Loucy (cell line): Measurements from ENCODE around the gene ALG3.

Experiments
- EZH2phosphoT487 ChIP-seq: fragments of 200-600 bp; IDR thresholded peaks from 2 replicates; pipeline ENCODE4 v1.6.1; 2018; ENCODE audit warnings: antibody characterized with exemption, mild to moderate bottlenecking, moderate library complexity, borderline replicate concordance
- TF ChIP-seq, protein P1 (sequence below): fragments of 200-600 bp; sonication (generic); conservative IDR thresholded peaks from 2 replicates; pipeline ENCODE4 v1.5.1; 2014; ENCODE audit warnings: mild to moderate bottlenecking, antibody characterized with exemption, low read length

DNA sequence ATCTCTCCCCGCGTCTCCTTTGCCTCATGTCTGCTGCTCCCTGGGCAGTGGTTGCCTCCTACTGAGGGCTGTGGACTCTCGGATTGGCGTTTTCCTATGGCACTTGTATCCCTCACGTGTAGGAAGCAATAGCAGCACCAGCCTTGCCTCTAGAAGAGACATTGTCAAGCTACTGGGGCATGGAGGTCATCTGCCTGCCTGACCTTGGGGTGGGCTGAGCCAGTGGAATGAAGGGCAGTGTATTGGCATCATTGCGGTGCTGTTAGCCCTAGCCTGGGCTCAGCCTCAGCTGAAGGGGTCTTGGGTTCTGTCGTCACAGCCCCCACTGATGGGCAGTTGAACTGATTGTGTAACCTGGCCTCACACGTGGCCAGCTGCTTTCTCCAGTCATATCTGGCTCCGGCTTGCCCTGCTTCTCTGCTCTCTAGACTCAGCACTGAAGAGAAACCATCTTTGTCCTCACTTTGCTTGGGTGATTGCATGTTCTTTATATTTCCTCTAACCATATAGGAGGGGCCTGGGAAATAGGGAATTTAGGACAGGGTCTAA lies 54.7 kb downstream of the ALG3 start:
- TF ChIP-seq, protein P1, sequence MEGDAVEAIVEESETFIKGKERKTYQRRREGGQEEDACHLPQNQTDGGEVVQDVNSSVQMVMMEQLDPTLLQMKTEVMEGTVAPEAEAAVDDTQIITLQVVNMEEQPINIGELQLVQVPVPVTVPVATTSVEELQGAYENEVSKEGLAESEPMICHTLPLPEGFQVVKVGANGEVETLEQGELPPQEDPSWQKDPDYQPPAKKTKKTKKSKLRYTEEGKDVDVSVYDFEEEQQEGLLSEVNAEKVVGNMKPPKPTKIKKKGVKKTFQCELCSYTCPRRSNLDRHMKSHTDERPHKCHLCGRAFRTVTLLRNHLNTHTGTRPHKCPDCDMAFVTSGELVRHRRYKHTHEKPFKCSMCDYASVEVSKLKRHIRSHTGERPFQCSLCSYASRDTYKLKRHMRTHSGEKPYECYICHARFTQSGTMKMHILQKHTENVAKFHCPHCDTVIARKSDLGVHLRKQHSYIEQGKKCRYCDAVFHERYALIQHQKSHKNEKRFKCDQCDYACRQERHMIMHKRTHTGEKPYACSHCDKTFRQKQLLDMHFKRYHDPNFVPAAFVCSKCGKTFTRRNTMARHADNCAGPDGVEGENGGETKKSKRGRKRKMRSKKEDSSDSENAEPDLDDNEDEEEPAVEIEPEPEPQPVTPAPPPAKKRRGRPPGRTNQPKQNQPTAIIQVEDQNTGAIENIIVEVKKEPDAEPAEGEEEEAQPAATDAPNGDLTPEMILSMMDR = no peak
- TF ChIP-seq EZH2phosphoT487 = no peak
